Heart left ventricle (tissue), 13 donors: ENCODE measurements around the gene SEMA6A.

Experiments
- CTCF ChIP-seq, 12 donors: fragments of 200-600 bp; sonication (generic) in 4 of 12; IDR thresholded peaks; one replicate each; pipeline versions ENCODE4 v1.5.0 to v1.8.0; 2018 to 2022; ENCODE audit warnings: antibody characterized with exemption in 12 of 12, mild to moderate bottlenecking in 5 of 12
- POLR2A ChIP-seq, 2 donors: fragments of 450-650 bp; IDR thresholded peaks; one replicate each; pipeline ENCODE4 v1.6.1; 2017; ENCODE audit warnings: antibody characterized with exemption in 2 of 2, mild to moderate bottlenecking in 2 of 2, moderate library complexity in 2 of 2
- donor health status: ischemic (EF 13 %, LVEDD 7.1; RV severe dilation, severe dysfunction).
- donor health status: DM: no; HTN: yes; CAD: no.
- donor health status: DM: no; HTN: no; CAD: no.
- donor health status: ischemic (EF 25% LVEDD 6.9; RV normal size, moderate dysfunction).
- donor health status: ischemic (EF 25% LVEDD 5.7; RV mildly dilated, moderate dysfunction).
- donor health status: ischemic (EF 35%, LVEDD 5.7; RV mildly dilated, moderate dysfunction).
- donor health status: nonischemic (EF 11% LVEDD 7.7; RV severe dilation, severe dysfunction).
- donor health status: DM: yes; HTN: yes; CAD: no.
- donor health status: PGD.
- donor health status: ischemic (EF 29% LVEDD 5.4; RV normal size, mild dysfunction).
- donor health status: nonischemic (EF 23%, LVEDD 6.1; RV moderate dilation, normal function).

DNA sequence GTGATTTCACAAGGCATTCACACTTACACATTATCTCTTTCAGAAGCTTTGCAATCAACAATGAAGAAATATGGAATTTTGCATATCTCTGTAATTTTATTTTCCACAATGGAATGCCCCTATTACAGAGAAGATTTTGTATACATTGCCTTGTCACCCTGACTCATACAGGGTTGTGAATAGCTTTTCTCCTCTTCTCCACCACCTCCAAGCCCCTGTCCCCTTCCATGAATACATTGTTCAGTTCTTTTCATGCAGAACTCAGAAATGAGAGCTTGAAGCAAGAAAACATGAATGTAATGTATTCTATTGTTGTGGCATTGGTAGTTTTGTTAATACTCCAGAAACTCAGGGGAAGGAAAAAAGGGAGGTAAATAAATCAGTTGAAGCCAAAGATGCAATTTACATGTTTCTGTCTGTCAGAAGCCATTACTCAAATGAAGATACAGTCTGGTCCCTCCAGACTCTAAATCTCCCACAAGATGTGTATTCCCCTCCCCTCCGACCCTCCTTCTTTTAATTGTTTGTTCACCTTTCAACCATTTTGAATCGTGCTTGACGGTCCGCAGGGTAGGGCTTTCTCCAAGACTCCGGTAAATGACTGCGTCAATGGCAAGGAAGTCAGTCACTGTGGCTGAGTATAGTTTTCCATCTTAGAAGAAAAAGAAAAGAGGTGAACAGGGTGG, 86.1 kb downstream of the SEMA6A start:
- no peak for TF ChIP-seq CTCF (IDR thresholded peaks at IDR 0.05)
- no peak for TF ChIP-seq POLR2A (IDR thresholded peaks at IDR 0.05)
